ENCODE data around the gene TMED6. TPM values are rescaled to one million over a fixed set of nuclear protein-coding genes. Genes with fewer than 3 reads are reported as not detected.
"Not testable (repeated sequence)": the region's sequence is repeated elsewhere in the genome, so short reads cannot be mapped to it uniquely, and the experiment has no call there.

The TMED6 gene
- total RNA-seq, 1 donor from 2014 or later, result 3.1 TPM

- ATAC-seq, result no peak
- DNase-seq (ENCODE audit: low spot score), result no peak
Observed at GRCh38 chr16:69307856-69308255, 43.7 kb downstream of the TMED6 start.

- DNase-seq (ENCODE audit: low spot score), result no peak
- no peak for ATAC-seq
Observed at GRCh38 chr16:69307091-69307490, 44.5 kb downstream of the TMED6 start.

DNA sequence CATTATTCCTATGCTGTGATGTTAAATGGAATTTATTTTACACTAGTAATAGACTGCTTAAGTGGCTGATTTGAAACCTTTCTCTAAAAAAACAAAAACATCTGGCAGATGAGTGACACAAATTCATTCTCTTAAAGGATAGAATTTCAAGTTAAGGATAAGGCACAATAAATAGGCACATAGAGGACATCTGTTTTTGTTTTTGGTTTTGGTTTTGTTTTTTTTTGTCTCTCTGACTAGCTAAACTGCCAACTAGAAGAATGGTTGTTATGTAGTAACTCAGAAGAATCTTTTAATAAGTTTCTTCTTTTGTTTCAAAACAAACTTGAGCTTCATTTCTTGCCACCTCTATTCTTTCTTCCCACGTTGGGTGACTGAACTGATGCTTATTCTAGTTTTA lies 45.6 kb downstream of the TMED6 start:
- no peak for ATAC-seq

DNA sequence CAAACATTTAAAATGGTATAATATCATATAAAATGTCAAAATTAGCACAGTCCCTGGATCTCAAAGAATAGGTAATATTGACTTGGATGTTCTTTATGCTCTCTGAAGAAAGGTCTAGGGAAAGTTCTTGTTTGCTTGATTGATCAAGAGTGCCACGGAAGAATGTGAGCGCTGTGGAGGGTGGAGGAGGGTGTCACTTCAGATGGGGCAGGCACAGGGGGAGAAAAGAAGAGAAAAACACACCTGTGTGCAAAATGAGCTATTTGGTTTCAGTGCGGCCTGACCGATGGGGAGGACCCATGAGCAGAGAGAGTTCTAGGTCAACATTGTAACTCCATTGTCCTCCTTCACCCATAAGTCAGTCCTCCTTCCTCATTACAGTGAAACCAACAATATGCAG lies 49.3 kb downstream of the TMED6 start:
- DNase-seq (ENCODE audit: low spot score) (no peak), ATAC-seq (no peak)

More for the DNA sequence above, 45.6 kb downstream of the TMED6 start:
- no peak for DNase-seq (ENCODE audit: low spot score)

DNA sequence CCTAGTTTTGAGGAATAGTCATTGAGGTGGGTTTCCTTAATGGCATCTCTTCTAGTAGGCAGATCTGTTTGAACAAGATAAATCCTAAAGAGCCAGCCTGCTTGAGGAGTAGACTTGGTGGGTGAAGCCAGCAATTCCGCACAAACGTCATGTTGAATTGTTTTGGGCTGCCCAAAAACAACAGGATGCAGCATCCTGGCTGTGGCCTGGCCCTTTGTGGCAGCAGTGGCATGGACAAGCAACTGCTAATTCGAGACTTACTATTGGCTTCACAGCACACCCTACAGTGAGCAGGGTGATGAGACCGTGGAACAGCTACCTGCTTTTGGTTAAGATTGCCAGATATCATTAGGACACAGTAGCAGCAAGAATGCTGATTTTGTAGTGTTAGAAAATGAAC lies 49.7 kb downstream of the TMED6 start:
- DNase-seq (ENCODE audit: low spot score) (no peak), ATAC-seq (no peak)

GRCh38 chr16:69301187-69301586 lies 50.4 kb downstream of the TMED6 start:
- no peak for ATAC-seq

GRCh38 chr16:69298261-69298660 lies 53.3 kb downstream of the TMED6 start:
- no peak for ATAC-seq
- no peak for DNase-seq (ENCODE audit: low spot score)

More at GRCh38 chr16:69301187-69301586, 50.4 kb downstream of the TMED6 start:
- no peak for DNase-seq (ENCODE audit: low spot score)

DNA sequence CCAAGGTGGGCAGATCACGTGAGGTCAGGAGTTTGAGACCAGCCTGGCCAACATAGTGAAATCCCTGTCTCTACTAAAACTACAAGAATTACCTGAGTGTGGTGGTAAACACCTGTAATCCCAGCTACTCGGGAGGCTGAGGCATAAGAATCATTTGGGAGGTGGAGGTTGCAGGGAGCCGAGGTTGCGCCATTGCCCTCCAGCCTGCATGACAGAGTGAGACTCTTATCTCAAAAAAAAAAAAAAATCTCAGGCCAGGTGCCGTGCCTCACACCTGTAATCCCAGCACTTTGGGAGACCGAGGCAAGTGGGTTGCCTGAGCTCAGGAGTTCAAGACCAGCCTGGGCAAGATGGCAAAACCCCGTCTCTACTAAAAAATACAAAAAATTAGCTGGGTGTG lies 54.8 kb downstream of the TMED6 start:
- not testable (repeated sequence) for ATAC-seq; DNase-seq (ENCODE audit: low spot score)

GRCh38 chr16:69294051-69294450 lies 57.5 kb downstream of the TMED6 start:
- ATAC-seq, result no peak
- no peak for DNase-seq (ENCODE audit: low spot score)

GRCh38 chr16:69293401-69293800 lies 58.2 kb downstream of the TMED6 start:
- no peak for ATAC-seq
- no peak for DNase-seq (ENCODE audit: low spot score)

Other genes starting within 250 kb of the TMED6 start
- gene HAS3, start 246.1 kb downstream of the TMED6 start, total RNA-seq, result 0.53 TPM
- 59.1 TPM for gene CHTF8, start 219.2 kb downstream of the TMED6 start, total RNA-seq
- 17.6 TPM for gene UTP4, start 219.1 kb downstream of the TMED6 start, total RNA-seq
- 11.6 TPM for gene SNTB2, start 164.6 kb downstream of the TMED6 start, total RNA-seq
- 12.9 TPM for gene VPS4A, start 40.4 kb downstream of the TMED6 start, total RNA-seq
- gene PDF, start 21.2 kb downstream of the TMED6 start, total RNA-seq, result 22.0 TPM
- 27.8 TPM for gene COG8, start 12.2 kb downstream of the TMED6 start, total RNA-seq
- gene NIP7, start 12.0 kb downstream of the TMED6 start, total RNA-seq, result 8.1 TPM
- gene TERF2, start 34.2 kb upstream of the TMED6 start, total RNA-seq, result 12.0 TPM
- gene CYB5B, start 72.8 kb upstream of the TMED6 start, total RNA-seq, result 27.1 TPM
- gene NFAT5, start 214.2 kb upstream of the TMED6 start, total RNA-seq, result 10.0 TPM

Measured in left lobe of liver (tissue), 2 donors.